HG02852 (cell line): ENCODE measurements around the gene IGSF8.

Experiments
- ATAC-seq: cut with Tn5 transposase; IDR thresholded peaks from one replicate; pipeline ENCODE4 v1.9.1; 2021; ENCODE audit warnings: mild to moderate bottlenecking, moderate library complexity; ENCODE audit not compliant: unreplicated experiment

IGSF8 gene

DNA sequence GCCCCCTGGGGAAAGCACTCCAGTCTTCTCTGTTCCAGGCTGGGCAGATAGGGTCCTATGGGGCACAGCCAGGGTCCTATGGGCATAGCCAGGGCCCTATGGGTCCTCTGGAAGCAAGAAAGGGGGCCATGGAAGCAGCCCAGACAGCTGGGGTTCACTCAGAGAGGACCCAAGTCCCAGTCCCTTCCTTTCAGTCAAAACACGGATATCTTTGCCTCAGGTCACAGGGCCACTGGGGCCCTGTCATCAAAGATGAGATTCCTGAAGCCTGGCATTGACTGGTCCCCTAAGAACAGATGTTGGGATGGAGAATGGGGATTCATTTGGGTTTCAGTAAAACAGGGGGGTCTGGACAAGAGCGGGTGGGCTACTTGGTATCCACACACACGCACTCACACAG, 8.5 kb downstream of the IGSF8 start:
- no peak for ATAC-seq

DNA sequence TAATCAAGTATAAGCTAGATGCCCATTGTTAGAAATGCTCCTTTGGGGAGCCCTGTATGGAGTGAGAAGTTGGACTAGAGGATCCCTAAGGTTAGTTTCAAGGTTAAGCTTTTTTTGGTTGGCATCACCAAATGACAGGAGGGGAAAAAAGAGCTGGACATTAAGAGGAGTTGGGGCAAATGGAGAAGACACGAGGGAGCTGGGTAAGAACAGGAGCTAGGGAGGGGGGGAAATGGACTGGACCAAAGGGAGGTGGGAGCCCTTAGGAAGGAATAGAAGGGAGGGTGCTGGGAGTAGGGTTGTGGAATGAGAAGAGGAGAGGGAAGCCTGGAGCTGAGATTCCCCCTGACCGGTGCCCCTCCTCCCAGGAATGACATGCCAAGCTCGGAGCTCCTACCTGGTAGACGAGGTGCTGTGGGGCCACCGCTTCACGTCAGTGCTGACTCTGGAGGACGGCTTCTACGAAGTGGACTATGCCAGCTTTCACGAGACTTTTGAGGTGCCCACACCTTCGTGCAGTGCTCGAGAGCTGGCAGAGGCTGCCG, 11.2 kb downstream of the IGSF8 start:
- no peak for ATAC-seq

DNA sequence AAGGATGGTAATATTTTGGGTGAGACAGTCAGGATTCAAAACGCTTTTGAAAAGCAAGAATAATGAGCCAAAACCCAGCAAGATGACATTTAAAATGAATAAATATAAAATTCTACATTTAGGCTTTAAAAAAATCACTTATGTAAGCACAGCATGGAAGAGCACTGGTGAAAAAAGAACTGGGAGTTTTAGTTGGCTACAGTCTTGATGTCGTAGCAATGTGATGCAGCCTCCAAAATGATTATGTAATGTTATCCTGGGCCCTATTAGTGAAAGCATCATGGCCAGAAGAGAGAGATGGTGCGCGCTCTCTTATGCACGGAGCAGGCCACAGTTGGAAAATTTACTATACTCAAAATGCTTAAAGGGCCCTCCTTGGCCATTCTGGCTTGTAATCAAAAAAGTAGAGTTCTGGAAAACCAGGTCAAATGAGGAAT, 11.9 kb downstream of the IGSF8 start:
- ATAC-seq, result no peak

DNA sequence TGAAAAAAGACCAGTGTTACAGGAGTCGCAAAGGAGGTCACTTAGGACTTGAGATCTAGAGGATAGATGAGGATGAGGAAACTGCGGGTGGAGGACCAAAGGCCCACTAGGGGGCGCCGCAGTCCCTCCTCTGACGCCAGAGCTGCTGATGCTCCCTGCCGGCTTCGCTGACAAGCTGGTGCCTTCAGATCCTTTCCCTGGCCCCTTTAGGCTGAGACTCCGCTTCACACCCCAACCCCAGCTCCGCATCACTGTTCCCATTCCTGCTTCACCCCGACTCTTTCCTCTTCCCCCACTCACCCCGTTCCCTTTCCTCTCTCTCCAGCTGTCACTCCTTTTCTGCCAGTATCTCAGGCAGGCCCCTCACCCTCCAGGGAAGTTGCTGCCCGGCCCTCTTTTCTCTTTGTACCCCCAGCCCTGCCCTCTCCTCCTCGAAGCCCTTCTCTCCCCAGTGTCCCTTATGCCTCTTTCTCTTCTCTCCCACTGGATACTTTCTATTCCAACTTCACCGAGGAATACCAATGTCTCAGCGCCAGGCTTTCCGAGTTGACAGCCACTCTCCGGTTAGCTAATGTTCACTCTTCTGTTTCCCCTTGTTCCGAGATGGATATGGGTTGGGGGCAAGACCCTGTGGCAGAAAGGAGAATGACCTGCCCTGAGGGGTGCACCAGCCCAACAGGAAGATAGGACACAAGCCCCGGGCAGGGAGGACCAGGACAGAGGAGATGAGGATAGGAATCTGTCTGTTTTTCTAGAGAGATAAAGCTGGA, 12.5 kb downstream of the IGSF8 start:
- no peak for ATAC-seq

DNA sequence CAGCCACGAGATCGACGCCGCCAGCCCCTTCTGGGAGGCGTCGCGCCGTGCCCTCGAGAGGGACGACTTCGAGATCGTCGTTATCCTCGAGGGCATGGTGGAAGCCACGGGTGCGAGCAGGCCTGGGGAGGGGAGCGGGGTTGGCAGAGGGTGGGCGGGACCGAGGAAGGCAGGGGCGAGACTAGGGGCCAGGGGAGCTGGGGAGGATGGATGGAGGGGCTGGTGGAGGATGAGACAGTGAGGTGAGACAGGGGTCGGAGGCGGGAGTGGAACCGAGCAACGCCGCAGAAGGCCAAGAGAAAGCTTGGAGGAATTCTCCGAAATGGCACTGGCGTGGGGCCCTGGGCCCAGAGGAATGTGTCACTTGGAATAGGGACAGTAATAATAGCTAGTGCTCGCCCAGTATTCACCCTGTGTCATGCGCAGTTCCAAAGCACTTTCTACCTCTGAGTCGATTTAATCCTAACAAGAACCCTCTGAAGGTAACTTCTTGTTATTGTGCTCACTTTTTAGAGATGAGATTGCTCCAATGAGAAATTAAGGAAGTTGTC, 13.6 kb downstream of the IGSF8 start:
- ATAC-seq, result no peak

DNA sequence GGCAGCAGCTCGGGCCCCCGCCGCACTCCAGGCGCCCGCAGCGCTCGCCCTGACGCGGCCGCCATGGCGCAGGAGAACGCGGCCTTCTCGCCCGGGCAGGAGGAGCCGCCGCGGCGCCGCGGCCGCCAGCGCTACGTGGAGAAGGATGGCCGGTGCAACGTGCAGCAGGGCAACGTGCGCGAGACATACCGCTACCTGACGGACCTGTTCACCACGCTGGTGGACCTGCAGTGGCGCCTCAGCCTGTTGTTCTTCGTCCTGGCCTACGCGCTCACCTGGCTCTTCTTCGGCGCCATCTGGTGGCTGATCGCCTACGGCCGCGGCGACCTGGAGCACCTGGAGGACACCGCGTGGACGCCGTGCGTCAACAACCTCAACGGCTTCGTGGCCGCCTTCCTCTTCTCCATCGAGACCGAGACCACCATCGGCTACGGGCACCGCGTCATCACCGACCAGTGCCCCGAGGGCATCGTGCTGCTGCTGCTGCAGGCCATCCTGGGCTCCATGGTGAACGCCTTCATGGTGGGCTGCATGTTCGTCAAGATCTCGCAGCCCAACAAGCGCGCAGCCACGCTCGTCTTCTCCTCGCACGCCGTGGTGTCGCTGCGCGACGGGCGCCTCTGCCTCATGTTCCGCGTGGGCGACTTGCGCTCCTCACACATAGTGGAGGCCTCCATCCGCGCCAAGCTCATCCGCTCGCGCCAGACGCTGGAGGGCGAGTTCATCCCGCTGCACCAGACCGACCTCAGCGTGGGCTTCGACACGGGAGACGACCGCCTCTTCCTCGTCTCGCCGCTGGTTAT, 14.2 kb downstream of the IGSF8 start:
- ATAC-seq, result peak; percentile 61

DNA sequence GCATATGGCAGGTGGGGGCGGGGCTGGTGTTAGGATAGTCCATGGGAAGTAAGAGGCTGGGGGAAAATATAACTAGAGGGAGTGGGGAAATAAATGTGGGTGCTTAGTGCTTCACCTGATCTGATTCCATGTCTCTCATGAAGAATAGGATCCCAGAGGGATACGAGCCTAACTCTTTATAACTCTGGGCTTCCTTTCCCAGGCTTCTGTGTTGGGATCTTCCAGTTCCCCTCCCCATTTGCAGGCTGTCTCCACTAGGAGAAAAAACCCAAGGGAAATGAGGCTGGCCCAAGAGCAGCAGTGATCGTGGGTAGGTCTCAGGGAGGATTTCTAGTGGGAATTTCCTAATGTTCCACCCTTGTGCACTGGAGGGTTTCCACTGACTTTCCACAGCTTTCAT, 15.5 kb downstream of the IGSF8 start:
- ATAC-seq, result no peak

DNA sequence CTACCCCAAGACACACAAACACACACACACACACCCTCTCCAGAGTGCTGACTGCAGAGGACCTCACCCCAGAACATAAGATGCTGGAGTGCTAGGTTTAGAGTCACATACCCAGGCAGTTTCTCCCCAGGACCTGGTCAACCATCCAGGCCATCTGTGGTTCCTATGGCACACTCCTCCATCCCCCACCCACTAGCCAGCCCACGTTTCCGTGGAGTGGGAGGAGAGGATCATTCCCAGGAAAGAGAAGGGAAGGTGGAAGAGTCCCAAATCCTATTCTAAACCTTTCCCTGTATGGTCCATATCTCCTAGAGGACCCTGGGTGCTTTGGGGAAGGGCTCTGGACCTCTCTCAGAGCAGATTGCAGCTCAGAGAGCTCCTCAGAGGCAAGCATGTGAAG, 15.9 kb downstream of the IGSF8 start:
- ATAC-seq, result no peak

DNA sequence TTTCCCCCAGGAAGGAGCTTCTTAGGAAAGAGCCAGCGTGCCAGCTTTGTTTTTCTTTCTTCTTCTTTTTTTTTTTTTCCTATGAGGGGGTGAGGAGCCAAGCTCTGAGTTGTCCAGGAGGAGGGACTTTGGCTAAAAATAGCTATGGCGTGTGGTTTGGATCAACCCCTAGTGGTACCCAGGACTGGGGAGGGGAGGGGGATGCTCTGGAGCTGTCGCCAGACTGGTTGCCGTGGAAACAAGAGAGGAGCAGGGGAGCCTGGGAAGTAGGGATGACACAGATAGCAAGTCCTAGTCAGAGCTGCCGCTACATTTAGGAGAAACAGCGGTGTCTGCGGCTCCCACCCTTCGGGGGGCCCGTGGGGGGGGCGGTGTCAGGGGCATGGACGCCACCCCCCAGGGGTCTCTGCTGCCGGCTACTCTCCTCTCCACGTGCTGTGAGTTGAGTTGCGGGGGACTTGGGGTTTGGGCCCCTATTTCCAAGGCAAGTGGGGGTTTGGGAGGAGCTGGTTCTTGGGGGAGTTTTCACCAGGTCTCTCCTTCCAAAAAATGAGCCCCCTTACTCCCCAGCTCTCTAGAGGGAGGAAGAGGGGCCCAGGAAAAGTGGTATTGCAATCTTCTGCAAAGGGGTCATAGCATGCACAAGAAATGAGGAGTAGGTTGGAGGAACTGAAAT, 17.0 kb downstream of the IGSF8 start, which contains the start of gene KCNJ9:
TSS of gene KCNJ9 (plus strand) at position 278 of the 676 bp plus-strand sequence. CDS start 2,493 bp downstream, outside the sequence.
- no peak for ATAC-seq

DNA sequence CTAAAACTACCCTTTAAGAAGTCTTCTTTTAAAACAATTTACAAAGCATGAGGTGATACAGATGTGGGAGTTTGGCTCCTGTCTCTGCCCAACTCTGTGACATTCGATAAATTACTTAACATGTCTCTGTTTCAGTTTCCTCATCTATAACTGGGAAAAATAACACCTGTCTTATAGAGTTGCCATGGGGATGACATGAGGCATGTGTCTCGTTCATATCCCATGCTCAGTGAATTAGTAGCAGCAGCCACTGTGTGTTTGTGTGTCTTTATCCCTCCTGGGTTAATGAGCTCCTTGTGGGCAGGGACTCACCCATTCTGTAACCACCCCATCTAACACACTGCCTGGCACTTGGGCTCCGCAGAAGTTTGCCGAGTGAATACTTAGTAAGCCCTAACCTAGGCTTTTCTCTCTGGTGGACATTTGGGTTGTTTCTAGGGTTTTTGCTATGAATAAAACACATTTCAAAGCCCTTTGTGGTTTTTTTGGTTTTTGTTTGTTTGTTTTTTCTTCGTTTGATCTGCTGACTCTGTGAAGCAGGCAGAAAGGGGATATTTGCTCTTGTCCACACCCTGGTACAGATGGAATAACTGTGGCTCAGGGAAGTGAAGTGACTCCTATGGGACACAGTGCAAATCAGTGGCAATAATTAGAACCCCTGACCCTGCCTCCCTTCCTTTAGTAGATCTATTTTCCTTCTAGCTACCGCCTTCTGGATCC, 17.9 kb downstream of the IGSF8 start:
- no peak for ATAC-seq

DNA sequence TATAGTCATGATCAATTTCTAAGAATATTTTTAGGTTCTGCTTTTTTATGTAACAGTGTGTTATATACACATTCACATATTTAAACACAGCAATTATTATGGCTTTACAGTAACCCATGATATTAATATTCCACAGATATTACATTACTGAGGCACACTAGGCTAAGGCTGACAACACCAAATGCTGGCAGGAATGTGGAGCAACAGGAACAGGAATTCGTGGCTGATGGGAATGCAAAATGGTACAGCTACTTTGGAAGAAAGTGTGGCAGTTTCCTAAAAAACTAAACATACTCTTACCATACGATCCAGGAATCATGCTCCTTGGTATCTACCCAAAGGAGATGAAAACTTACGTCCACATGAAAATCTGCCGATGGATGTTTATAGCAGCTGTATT, 19.0 kb downstream of the IGSF8 start:
- ATAC-seq, result no peak

DNA sequence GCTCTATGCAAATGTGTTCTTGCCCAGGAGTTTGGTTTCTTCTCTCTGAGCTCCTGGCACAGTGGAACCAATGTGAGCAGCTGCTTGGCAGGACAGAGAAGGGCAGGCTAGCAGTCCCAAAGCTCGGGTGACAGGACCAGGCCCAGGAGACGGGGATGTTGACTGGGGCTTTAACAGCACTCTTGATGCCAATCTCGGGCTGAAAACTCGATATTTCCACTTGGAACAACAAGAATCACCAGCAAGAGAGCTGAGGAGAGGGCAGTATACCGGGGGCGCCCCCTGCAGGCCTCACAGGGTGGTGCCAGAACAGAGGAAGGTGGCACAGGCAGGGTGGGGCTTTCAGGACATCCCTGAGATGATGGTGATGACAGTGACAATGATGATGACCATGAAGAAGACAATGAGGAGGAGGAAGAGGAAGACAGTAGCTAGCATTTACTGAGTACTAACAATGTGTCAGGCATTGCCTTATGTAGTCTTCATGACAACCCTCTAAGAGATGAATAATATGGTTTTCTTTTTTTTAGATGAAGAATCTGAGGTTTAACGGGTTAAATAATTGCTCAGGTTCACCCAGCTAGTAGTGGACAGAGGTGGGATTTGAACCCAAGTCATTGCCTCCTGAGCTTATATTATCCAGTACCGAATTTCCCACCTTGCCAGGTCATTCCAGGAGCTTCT, 19.8 kb downstream of the IGSF8 start:
- peak; percentile 61 for ATAC-seq

DNA sequence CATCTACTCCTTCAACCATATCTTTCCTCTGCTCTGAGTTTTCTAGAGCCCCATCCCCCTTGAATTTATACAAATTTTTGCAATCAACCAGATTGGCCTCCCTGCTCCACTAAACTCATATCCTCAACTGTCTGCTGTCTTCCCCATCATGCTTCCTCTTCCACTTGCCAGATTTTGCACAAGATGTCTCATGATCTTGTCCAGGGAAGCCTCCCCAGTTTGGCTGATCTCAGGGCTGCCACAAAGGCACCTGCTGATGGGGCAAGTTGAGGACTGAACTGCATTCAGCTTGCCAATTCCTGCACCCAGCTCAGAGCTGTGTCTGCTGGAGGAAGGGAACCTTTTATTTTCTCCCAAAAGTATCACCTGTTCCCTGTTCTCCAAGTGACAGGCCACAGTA, 20.9 kb downstream of the IGSF8 start:
- ATAC-seq, result no peak

DNA sequence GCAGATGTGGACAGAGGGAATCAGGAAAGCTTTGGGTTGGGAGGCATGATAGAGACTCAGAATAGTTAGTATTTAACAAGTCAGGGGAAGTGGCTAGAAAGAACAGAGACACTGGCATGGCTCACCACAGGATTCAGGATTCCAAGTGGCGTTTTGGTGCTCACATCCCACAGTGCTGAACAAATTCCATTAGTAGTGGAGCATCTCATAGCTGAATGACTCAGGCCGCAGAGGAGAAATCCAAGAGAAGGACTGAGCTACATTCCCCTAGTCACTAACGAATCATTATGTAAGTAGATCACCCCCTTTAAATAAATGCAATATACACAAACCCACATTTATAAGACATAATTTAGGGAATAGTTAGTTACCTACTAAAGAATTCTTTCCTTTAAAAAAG, 22.1 kb downstream of the IGSF8 start:
- no peak for ATAC-seq

DNA sequence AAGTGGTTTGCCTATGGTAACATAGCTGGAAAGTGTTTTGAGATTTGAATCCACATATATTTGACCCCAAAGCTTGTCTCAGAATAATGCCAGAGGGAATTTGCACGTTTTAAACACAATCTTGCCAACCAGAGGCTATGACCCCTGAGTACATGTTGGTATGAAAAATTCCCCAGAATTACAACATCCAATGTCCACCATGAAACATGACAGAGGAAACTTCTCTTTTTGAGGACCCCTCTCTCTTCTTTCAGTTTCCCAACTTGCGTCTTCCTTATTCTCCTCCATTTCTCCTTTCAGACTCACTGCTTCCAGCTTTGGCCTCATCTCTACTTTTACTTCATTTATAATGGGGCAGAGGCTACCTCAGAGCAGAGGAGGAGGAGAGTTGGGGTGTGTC, 22.6 kb downstream of the IGSF8 start:
- no peak for ATAC-seq

DNA sequence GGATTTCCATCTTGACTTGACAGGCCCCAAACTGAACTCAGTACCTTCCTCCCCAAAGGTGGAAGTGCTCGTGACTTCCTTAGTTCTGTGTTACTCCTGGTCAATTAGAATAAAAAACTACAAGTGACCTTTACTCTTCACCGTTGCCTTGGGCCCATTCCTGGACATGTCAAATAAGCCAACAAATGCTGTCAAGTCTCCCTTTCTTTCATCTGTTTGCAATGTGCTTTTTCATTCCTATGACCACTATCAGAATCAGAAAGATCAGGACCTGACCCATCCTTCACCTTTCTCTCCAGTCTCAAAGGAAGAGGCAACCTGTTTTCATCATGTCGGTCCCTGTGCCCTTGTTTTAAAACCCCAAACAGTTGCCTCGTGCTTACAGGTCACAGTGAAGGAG, 23.6 kb downstream of the IGSF8 start:
- ATAC-seq, result no peak

DNA sequence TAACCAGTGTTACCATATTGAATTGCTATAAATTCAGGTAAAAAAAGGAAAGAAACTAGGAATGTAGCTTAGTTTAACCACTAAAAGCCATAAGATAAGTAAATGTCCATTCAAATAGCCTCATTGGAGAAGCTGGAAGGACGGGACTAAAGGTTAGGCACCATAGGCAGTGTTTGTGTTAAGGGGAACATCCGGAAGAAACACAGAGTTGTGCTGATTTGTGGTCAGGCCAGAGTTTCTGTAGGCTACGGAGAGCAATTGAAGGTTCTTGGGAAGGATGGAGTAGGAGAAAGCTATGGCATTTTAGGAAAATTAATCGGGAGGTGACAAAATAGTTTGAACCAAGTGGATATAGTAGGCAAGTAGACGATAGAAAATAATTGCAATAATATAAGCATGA, 27.1 kb downstream of the IGSF8 start:
- no peak for ATAC-seq

DNA sequence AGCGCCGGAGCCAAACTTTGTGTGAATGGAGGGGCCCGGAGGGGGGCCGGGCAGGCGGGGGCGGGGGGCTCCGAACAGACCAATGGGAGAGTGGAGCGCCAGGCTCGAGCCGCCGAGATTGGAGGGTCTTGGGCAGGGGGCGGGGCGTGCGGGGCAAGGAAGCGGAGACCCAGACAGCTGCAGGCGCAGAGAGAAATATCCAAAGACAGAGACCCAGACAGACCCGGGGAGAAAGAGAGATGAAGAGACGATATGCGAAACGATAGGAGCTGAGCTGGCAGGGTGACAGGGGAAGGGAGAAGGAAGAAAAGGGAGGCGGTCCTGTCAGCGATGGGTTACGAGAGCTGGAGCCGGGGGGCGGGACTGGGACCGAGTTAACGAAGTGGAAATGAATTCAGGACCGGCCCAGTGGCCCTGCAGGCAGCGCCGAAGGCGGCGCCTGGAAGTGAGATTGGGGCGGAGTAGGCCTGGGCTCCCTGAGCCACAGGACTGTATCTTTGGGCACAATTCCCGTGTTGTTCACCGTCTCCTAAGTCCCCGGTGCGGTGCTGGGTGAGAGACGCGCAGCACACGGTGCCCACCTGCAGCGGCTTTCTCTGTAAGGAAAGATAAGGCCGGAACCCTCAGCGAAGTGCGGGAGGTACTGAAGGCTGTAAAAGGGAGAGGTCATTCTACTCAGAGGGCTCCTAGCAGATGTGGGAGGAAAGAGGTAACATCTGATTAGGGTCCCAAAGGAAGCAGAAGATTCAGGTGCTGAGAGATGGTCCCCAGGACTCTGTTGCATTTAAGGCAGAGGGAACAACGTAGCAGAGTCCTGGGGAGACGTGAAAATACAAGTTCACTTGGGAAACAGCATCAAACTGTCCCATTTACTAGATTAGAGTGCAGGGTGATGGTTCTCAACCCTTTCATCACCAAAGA, 27.9 kb downstream of the IGSF8 start:
- ATAC-seq, result no peak
